ENCODE measurements around the gene DRAP1.
"Not testable (repeated sequence)": the region's sequence is repeated elsewhere in the genome, so short reads cannot be mapped to it uniquely, and the experiment has no call there.

The DRAP1 gene

DNA sequence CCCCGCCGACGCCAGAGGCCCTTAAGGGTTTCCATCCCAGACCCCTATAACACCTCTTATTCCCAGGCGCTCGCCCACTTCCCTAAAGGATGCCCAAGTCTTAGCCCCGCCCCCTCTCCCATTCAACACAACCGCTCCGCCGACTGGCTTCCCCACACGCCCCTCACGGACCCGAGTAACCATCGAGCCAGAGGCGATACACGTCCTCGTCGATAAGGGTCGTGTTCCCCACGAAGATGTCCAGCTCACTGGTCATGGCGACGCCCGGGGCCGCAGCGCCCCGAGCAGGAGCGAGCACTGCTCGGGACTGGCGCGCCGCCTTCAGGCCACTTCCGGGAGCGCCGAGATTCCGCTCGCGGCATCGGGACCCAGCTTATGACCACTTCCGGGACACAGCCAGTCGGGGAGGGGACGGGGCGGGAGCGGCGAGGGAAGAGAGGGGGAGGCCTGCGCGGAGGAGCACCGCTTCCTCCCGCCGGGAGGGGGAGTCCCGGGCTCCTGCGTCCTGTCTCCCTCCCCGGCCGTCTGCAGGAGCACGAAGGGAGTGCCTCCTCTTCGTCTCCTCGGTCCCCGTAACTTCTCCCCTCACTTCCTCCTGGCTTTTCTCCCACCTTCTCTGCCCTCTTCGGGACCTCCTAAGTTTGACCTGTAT is 30.9 kb upstream of the DRAP1 start, which contains the start of gene FIBP:
FIBP (minus strand) TSS at position 309 of the 652 bp plus-strand sequence; CDS start at position 256, 53 bp downstream.
- peaks cover 28% of the 10 kb centered on the region for H3K36me3 ChIP-seq (ENCODE audit: control insufficient read depth, low read depth, low read length)
- H3K4me3 ChIP-seq (ENCODE audit: low read length), result peak within 1 kb of the TSS; percentile 93
- no peaks in the 10 kb centered on the region for H3K9me3 ChIP-seq (ENCODE audit: control insufficient read depth, low read depth, low read length)
- H3K9ac ChIP-seq (ENCODE audit: low read length), result peak within 1 kb of the TSS; percentile 55
- H3K27ac ChIP-seq (ENCODE audit: low read length), result no peak within 1 kb of the TSS
- H3K4me1 ChIP-seq (ENCODE audit: control insufficient read depth, low read depth, low read length), result peaks cover 16% of the 10 kb centered on the region
- H3K27me3 ChIP-seq (ENCODE audit: control insufficient read depth, insufficient read depth, low read length), result peaks cover 23% of the 10 kb centered on the region

GRCh38 chr11:65890324-65891218 is 28.7 kb upstream of the DRAP1 start, which contains the start of gene CCDC85B:
Gene CCDC85B (plus strand): TSS chr11:65890673. CDS start chr11:65890784, 111 bp downstream.
- Histone ChIP-seq H3K27ac (ENCODE audit: low read length) (no peak within 1 kb of the TSS), H3K4me1 (ENCODE audit: control insufficient read depth, low read depth, low read length) (peaks cover 16% of the 10 kb centered on the region), H3K27me3 (ENCODE audit: control insufficient read depth, insufficient read depth, low read length) (peaks cover 23% of the 10 kb centered on the region), H3K36me3 (ENCODE audit: control insufficient read depth, low read depth, low read length) (peaks cover 10% of the 10 kb centered on the region), H3K9me3 (ENCODE audit: control insufficient read depth, low read depth, low read length) (no peaks in the 10 kb centered on the region), H3K9ac (ENCODE audit: low read length) (peak within 1 kb of the TSS; percentile 73), H3K4me3 (ENCODE audit: low read length) (peak within 1 kb of the TSS; percentile 93)

GRCh38 chr11:65891219-65892136 is 27.7 kb upstream of the DRAP1 start:
- peaks cover 26% of the 10 kb centered on the region for H3K27me3 ChIP-seq (ENCODE audit: control insufficient read depth, insufficient read depth, low read length)
- peaks cover 16% of the 10 kb centered on the region for H3K4me1 ChIP-seq (ENCODE audit: control insufficient read depth, low read depth, low read length)
- peak overlapping the region; percentile 85 for H3K4me3 ChIP-seq (ENCODE audit: low read length)
- peak overlapping the region; percentile 73 for H3K9ac ChIP-seq (ENCODE audit: low read length)
- no peaks in the 10 kb centered on the region for H3K9me3 ChIP-seq (ENCODE audit: control insufficient read depth, low read depth, low read length)
- H3K27ac ChIP-seq (ENCODE audit: low read length), result no peak overlapping the region
- H3K36me3 ChIP-seq (ENCODE audit: control insufficient read depth, low read depth, low read length), result peaks cover 5% of the 10 kb centered on the region

DNA sequence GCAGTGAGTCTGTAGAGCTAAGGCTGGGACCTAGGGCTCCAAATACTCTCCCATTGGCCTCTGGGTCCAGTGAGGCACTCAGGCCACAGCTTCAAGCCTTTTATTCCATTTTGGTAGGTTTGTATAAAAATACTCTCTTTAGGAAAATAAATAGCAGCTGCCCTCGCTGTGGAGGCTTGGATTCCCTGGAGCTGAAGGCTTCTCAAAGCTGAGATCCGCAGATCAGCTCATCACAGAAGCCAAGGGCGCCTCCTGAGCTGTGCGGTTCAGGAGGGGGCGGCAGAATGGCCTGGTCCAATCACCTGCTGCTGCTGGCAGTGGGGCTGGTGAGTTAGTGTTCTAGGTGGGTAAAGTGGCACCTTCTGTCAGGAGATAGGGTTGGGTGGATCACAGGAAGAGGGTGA is 27.1 kb upstream of the DRAP1 start:
- Histone ChIP-seq H3K9ac (ENCODE audit: low read length) (peak overlapping the region; percentile 73), H3K4me3 (ENCODE audit: low read length) (peak overlapping the region; percentile 85), H3K27me3 (ENCODE audit: control insufficient read depth, insufficient read depth, low read length) (peaks cover 32% of the 10 kb centered on the region), H3K4me1 (ENCODE audit: control insufficient read depth, low read depth, low read length) (peaks cover 16% of the 10 kb centered on the region)
- not testable (repeated sequence) for H3K27ac ChIP-seq (ENCODE audit: low read length); H3K9me3 ChIP-seq (ENCODE audit: control insufficient read depth, low read depth, low read length); H3K36me3 ChIP-seq (ENCODE audit: control insufficient read depth, low read depth, low read length)

- Histone ChIP-seq H3K4me3 (ENCODE audit: low read length) (peak overlapping the region; percentile 85), H3K36me3 (ENCODE audit: control insufficient read depth, low read depth, low read length) (no peaks in the 10 kb centered on the region), H3K27ac (ENCODE audit: low read length) (no peak overlapping the region), H3K9ac (ENCODE audit: low read length) (no peak overlapping the region), H3K27me3 (ENCODE audit: control insufficient read depth, insufficient read depth, low read length) (peaks cover 38% of the 10 kb centered on the region), H3K9me3 (ENCODE audit: control insufficient read depth, low read depth, low read length) (no peaks in the 10 kb centered on the region), H3K4me1 (ENCODE audit: control insufficient read depth, low read depth, low read length) (peaks cover 16% of the 10 kb centered on the region)
Measured at GRCh38 chr11:65892661-65893317, 26.4 kb upstream of the DRAP1 start.

- Histone ChIP-seq H3K4me1 (ENCODE audit: control insufficient read depth, low read depth, low read length) (peaks cover 16% of the 10 kb centered on the region), H3K27ac (ENCODE audit: low read length) (no peak overlapping the region)
Measured at GRCh38 chr11:65894034-65894591, 25.1 kb upstream of the DRAP1 start.

GRCh38 chr11:65895482-65895981 is 23.7 kb upstream of the DRAP1 start:
- H3K27ac ChIP-seq (ENCODE audit: low read length), result no peak overlapping the region
- peaks cover 9% of the 10 kb centered on the region for H3K4me1 ChIP-seq (ENCODE audit: control insufficient read depth, low read depth, low read length)
- peaks cover 49% of the 10 kb centered on the region for H3K27me3 ChIP-seq (ENCODE audit: control insufficient read depth, insufficient read depth, low read length)
- no peaks in the 10 kb centered on the region for H3K36me3 ChIP-seq (ENCODE audit: control insufficient read depth, low read depth, low read length)
- H3K9me3 ChIP-seq (ENCODE audit: control insufficient read depth, low read depth, low read length), result no peaks in the 10 kb centered on the region
- H3K9ac ChIP-seq (ENCODE audit: low read length), result no peak overlapping the region
- no peak overlapping the region for H3K4me3 ChIP-seq (ENCODE audit: low read length)

More at GRCh38 chr11:65894034-65894591, 25.1 kb upstream of the DRAP1 start:
- Histone ChIP-seq H3K4me3 (ENCODE audit: low read length) (no peak overlapping the region), H3K9me3 (ENCODE audit: control insufficient read depth, low read depth, low read length) (no peaks in the 10 kb centered on the region), H3K27me3 (ENCODE audit: control insufficient read depth, insufficient read depth, low read length) (peaks cover 49% of the 10 kb centered on the region), H3K36me3 (ENCODE audit: control insufficient read depth, low read depth, low read length) (no peaks in the 10 kb centered on the region), H3K9ac (ENCODE audit: low read length) (no peak overlapping the region)

DNA sequence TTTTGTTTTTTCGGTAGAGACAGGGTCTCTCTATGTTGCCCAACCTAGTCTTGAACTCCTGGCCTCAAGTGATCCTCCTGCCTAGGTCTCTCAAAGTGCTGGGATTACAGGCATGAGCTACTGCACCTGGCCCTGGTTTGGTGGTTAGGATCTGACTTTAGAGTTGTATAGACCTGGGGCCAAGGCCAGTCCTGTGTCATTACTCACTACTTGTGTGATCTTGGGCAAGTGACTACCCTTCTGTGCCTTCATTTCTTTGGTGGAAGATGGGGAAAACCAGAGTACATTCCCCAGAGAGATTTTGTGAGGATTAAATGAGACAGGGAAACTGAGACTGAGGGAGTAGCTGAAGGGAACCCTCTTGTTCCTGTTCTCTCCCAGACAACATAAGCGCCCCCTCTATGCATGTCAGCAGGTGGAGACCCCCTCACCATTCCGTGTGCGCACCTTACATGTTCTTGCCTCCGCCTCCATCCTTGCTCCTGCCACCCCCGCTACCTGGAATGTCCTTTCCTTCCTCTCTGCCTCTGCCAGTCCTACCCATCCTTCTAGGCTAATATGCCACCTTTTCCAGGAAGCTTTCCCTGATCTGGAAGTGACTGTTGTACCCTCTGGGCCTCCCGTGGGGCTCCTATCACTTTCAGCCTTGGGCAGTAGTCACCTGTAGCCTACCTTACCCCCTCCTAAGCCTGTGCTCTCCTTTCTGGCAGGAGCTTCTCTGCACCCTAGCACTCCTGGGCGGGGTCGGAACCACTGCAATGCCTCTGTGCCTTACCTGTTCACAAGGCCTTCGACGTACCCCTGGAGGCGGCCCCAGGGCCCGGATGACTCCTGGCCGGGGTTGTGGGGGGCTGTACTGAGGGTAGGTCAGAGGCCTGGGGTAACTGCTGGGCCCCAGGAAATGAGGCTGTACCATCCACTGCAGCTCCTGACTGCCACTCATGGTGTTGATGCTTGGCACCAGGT is 22.9 kb upstream of the DRAP1 start:
- no peaks in the 10 kb centered on the region for H3K9me3 ChIP-seq (ENCODE audit: control insufficient read depth, low read depth, low read length)
- H3K36me3 ChIP-seq (ENCODE audit: control insufficient read depth, low read depth, low read length), result no peaks in the 10 kb centered on the region
- peaks cover 9% of the 10 kb centered on the region for H3K4me1 ChIP-seq (ENCODE audit: control insufficient read depth, low read depth, low read length)
- H3K27me3 ChIP-seq (ENCODE audit: control insufficient read depth, insufficient read depth, low read length), result peaks cover 55% of the 10 kb centered on the region
- H3K27ac ChIP-seq (ENCODE audit: low read length), result no peak overlapping the region
- H3K9ac ChIP-seq (ENCODE audit: low read length), result no peak overlapping the region
- no peak overlapping the region for H3K4me3 ChIP-seq (ENCODE audit: low read length)

- H3K9ac ChIP-seq (ENCODE audit: low read length), result no peak overlapping the region
- H3K4me3 ChIP-seq (ENCODE audit: low read length), result no peak overlapping the region
- no peaks in the 10 kb centered on the region for H3K36me3 ChIP-seq (ENCODE audit: control insufficient read depth, low read depth, low read length)
- peaks cover 57% of the 10 kb centered on the region for H3K27me3 ChIP-seq (ENCODE audit: control insufficient read depth, insufficient read depth, low read length)
- peaks cover 6% of the 10 kb centered on the region for H3K4me1 ChIP-seq (ENCODE audit: control insufficient read depth, low read depth, low read length)
- no peak overlapping the region for H3K27ac ChIP-seq (ENCODE audit: low read length)
- H3K9me3 ChIP-seq (ENCODE audit: control insufficient read depth, low read depth, low read length), result no peaks in the 10 kb centered on the region
Measured at GRCh38 chr11:65897020-65897471, 22.2 kb upstream of the DRAP1 start.

Data from iPS-18a (cell line).